Fibroblast of mammary gland (primary cell): ENCODE results near the gene ST6GAL1.

Source experiments
- DNase-seq: peaks from one replicate; pipeline ENCODE4 v3.0.0-alpha.2; 2010; ENCODE audit warnings: low read depth
- H3K4me3 ChIP-seq: 2 replicates; pipeline ENCODE4 v1.5.1; 2011; ENCODE audit warnings: low read depth, mild to moderate bottlenecking, low read length, moderate library complexity; ENCODE audit not compliant: control insufficient read depth
- CTCF ChIP-seq: conservative IDR thresholded peaks from 2 replicates; pipeline ENCODE4 v1.5.1; 2011; ENCODE audit warnings: low read depth, low read length, inconsistent platforms; ENCODE audit not compliant: control insufficient read depth, insufficient read depth

The ST6GAL1 gene

DNA sequence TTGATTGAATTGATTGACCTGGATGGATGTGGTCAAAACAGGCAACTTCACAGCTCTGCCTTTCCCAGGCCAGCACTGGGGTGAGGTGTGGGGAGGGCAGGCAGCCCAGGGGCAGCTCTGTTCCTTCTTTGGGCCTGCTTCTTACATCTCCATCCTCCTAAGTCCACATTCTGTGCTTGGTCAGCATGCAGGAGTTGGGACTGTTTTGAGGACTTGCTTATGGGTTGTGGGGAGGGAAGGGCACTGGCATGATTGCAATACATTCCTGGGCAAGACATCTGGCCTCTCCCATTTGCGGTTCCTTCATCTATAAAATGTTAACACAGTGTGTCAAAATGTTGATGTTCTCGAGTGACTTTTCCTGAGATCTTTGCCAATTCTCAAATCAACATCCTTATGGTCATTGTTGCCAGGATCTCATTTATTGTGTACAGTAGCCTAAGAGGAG is 84.1 kb downstream of the ST6GAL1 start:
- TF ChIP-seq CTCF, result no peak
- no peak for DNase-seq

GRCh38 chr3:187015903-187016638 is 85.7 kb downstream of the ST6GAL1 start:
- H3K4me3 ChIP-seq, result no peak overlapping the region
- TF ChIP-seq CTCF, result no peak
- no peak for DNase-seq

More for the DNA sequence above, 84.1 kb downstream of the ST6GAL1 start:
- no peak overlapping the region for H3K4me3 ChIP-seq

- TF ChIP-seq CTCF, result no peak
- H3K4me3 ChIP-seq, result no peak overlapping the region
- peak; percentile 16 for DNase-seq
Measured at GRCh38 chr3:187016639-187017345, 86.5 kb downstream of the ST6GAL1 start.

GRCh38 chr3:187017511-187018230 is 87.3 kb downstream of the ST6GAL1 start:
- no peak for TF ChIP-seq CTCF
- no peak overlapping the region for H3K4me3 ChIP-seq
- DNase-seq, result no peak

DNA sequence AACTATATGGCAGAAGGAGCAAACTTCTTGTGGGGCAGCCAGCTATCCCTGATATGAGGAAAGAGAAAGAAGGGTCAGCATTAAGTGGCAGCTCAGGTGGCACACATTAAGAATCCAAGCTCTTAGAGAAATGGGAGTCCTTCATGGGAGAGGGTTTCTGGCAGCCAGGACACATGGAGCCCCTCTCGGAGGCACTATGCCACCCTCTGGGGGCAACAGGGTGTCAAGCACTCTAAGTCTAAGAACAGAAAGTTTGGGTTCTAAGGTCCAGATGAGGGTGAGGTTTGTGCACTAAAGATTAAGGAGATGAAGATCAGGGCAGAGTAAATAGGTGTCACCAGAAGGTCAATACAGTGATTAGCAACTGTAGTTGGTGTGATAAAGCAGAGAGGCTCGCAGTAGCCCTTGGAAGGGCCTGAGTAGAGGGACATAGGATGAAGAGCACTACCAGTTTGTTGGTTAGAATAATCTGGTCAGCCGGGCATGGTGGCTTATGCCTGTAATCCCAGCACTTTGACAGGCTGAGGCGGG is 89.3 kb downstream of the ST6GAL1 start:
- no peak for TF ChIP-seq CTCF
- no peak for DNase-seq
- H3K4me3 ChIP-seq, result no peak overlapping the region

DNA sequence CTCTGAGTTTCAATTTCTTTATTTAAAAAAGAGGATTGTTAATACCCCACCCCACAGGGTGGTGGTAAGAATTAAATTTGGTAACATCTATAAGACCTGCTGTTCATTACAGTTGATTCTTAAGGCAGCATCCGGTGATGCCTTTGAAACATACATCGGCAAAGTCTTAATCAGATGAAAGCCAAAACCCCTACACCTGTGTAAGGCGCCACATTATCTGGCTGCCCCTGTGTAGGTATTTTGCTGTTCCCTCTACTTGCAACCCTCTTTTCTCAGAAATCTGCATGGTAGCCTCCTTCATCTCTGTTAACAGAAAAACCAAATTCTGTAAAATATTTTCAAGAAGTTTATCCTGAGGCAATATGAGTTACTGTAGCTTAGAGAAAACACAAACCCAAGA is 90.0 kb downstream of the ST6GAL1 start:
- H3K4me3 ChIP-seq, result no peak overlapping the region
- DNase-seq, result no peak
- no peak for TF ChIP-seq CTCF
